Stimulated activated CD8-positive, alpha-beta memory T cell treated with anti-CD3 and anti-CD28 coated beads, Interleukin-12 subunit alpha, Interleukin-12 subunit beta, amount 100 ng/mL, for 4 hours (primary cell): ENCODE measurements around the gene ARHGAP26.
"Not testable (repeated sequence)": the region's sequence is repeated elsewhere in the genome, so short reads cannot be mapped to it uniquely, and the experiment has no call there.

Experiments
- DNase-seq: peaks from one replicate; pipeline ENCODE4 v3.0.0-alpha.2; 2020; ENCODE audit warnings: low read depth

The ARHGAP26 gene

GRCh38 chr5:142931896-142932686, 161.9 kb downstream of the ARHGAP26 start:
- DNase-seq = no peak

- DNase-seq = no peak
These were observed 164.0 kb downstream of the ARHGAP26 start for GRCh38 chr5:142934051-142934762.

- no peak for DNase-seq
These were observed 164.8 kb downstream of the ARHGAP26 start for GRCh38 chr5:142935014-142935413.

GRCh38 chr5:142937374-142937773, 167.2 kb downstream of the ARHGAP26 start:
- no peak for DNase-seq

GRCh38 chr5:142938266-142938880, 168.2 kb downstream of the ARHGAP26 start:
- no peak for DNase-seq

GRCh38 chr5:142939006-142939405, 168.8 kb downstream of the ARHGAP26 start:
- no peak for DNase-seq

GRCh38 chr5:142939884-142940283, 169.7 kb downstream of the ARHGAP26 start:
- no peak for DNase-seq

- DNase-seq = no peak
These were observed 171.1 kb downstream of the ARHGAP26 start for GRCh38 chr5:142941245-142941644.

GRCh38 chr5:142942901-142943300, 172.7 kb downstream of the ARHGAP26 start:
- no peak for DNase-seq

- no peak for DNase-seq
These were observed 174.0 kb downstream of the ARHGAP26 start for GRCh38 chr5:142944140-142944539.

- no peak for DNase-seq
These were observed 175.1 kb downstream of the ARHGAP26 start for GRCh38 chr5:142945321-142945720.

- no peak for DNase-seq
These were observed 175.7 kb downstream of the ARHGAP26 start for GRCh38 chr5:142945845-142946244.

GRCh38 chr5:142946547-142947426, 176.6 kb downstream of the ARHGAP26 start:
- DNase-seq = no peak

- no peak for DNase-seq
These were observed 177.2 kb downstream of the ARHGAP26 start for GRCh38 chr5:142947427-142947709.

- DNase-seq = no peak
These were observed 182.1 kb downstream of the ARHGAP26 start for GRCh38 chr5:142952229-142952628.

GRCh38 chr5:142952871-142953270, 182.7 kb downstream of the ARHGAP26 start:
- DNase-seq = not testable (repeated sequence)

GRCh38 chr5:142954455-142954854, 184.3 kb downstream of the ARHGAP26 start:
- no peak for DNase-seq

GRCh38 chr5:142955628-142956027, 185.5 kb downstream of the ARHGAP26 start:
- no peak for DNase-seq

- no peak for DNase-seq
These were observed 187.4 kb downstream of the ARHGAP26 start for GRCh38 chr5:142957528-142957927.

GRCh38 chr5:142958944-142959682, 188.9 kb downstream of the ARHGAP26 start:
- no peak for DNase-seq
